Type B pancreatic cell (in vitro differentiated cells): ENCODE measurements around the gene SIRT4. TPM values are rescaled to one million over a fixed set of nuclear protein-coding genes. Genes with fewer than 3 reads are reported as not detected.
A peak's percentile ranks its signal among the peaks of the same experiment; 100 is the strongest.

Source experiments
- DNase-seq: peaks from one replicate; pipeline ENCODE4 v3.0.0; 2021; ENCODE audit warnings: mixed read lengths; ENCODE audit not compliant: unreplicated experiment; ENCODE audit errors: extremely low spot score
- H3K27ac Mint-ChIP-seq: 2 replicates; pipeline ENCODE4 v1.8.0; 2021; ENCODE audit warnings: mild to moderate bottlenecking, mixed read lengths
- H3K27me3 Mint-ChIP-seq: 2 replicates; pipeline ENCODE4 v1.8.0; 2021; ENCODE audit warnings: mixed read lengths
- H3K36me3 Mint-ChIP-seq: 2 replicates; pipeline ENCODE4 v1.8.0; 2021; ENCODE audit warnings: mixed read lengths
- H3K4me1 Mint-ChIP-seq: one replicate; pipeline ENCODE4 v1.8.0; 2021; ENCODE audit warnings: mixed read lengths; ENCODE audit not compliant: unreplicated experiment
- H3K4me3 Mint-ChIP-seq: 2 replicates; pipeline ENCODE4 v1.8.0; 2021; ENCODE audit warnings: mild to moderate bottlenecking, mixed read lengths
- H3K9me3 Mint-ChIP-seq: 2 replicates; pipeline ENCODE4 v1.8.0; 2021; ENCODE audit warnings: mixed read lengths
- CTCF ChIP-seq: fragments of 200-600 bp; sonication (generic); conservative IDR thresholded peaks from 2 replicates; pipeline ENCODE4 v1.5.0; 2021; ENCODE audit warnings: antibody characterized with exemption, mild to moderate bottlenecking
- total RNA-seq: library from RNA; stranded (reverse); gene quantifications from 2 replicates; pipeline ENCODE4 v1.2.1, GENCODE V29; 2021; ENCODE audit warnings: low replicate concordance

SIRT4 gene
- total RNA-seq, 1 donor from 2014 or later = 2.0 TPM

GRCh38 chr12:120316798-120317223 lies 14.7 kb downstream of the SIRT4 start:
- Mint-ChIP-seq H3K36me3 (no peaks in the 10 kb centered on the region), H3K4me3 (peak overlapping the region; percentile 88), H3K4me1 (peaks cover 16% of the 10 kb centered on the region), H3K27me3 (no peaks in the 10 kb centered on the region), H3K27ac (peak overlapping the region; percentile 79), H3K9me3 (no peaks in the 10 kb centered on the region)
- no peak for DNase-seq
- TF ChIP-seq CTCF = no peak

- DNase-seq = peak; percentile 99
- peak overlapping the region; percentile 88 for H3K4me3 Mint-ChIP-seq
- H3K9me3 Mint-ChIP-seq = no peaks in the 10 kb centered on the region
- H3K27me3 Mint-ChIP-seq = no peaks in the 10 kb centered on the region
- no peaks in the 10 kb centered on the region for H3K36me3 Mint-ChIP-seq
- peak; percentile 76 for TF ChIP-seq CTCF
- H3K27ac Mint-ChIP-seq = peak overlapping the region; percentile 79
- H3K4me1 Mint-ChIP-seq = peaks cover 16% of the 10 kb centered on the region
Measured at GRCh38 chr12:120317224-120318105, 15.3 kb downstream of the SIRT4 start.

GRCh38 chr12:120321382-120322202 lies 19.5 kb downstream of the SIRT4 start:
- peak overlapping the region; percentile 47 for H3K4me3 Mint-ChIP-seq
- DNase-seq = no peak

GRCh38 chr12:120323772-120324171 lies 21.7 kb downstream of the SIRT4 start:
- Mint-ChIP-seq H3K4me1 (peaks cover 10% of the 10 kb centered on the region), H3K9me3 (no peaks in the 10 kb centered on the region), H3K27ac (no peak overlapping the region), H3K27me3 (peaks cover 11% of the 10 kb centered on the region), H3K4me3 (no peak overlapping the region), H3K36me3 (no peaks in the 10 kb centered on the region)
- DNase-seq = no peak
- TF ChIP-seq CTCF = no peak

More at GRCh38 chr12:120321382-120322202, 19.5 kb downstream of the SIRT4 start:
- TF ChIP-seq CTCF = no peak
- H3K27ac Mint-ChIP-seq = peak overlapping the region; percentile 61
- no peaks in the 10 kb centered on the region for H3K9me3 Mint-ChIP-seq
- peaks cover 21% of the 10 kb centered on the region for H3K4me1 Mint-ChIP-seq
- H3K27me3 Mint-ChIP-seq = peaks cover 8% of the 10 kb centered on the region
- H3K36me3 Mint-ChIP-seq = no peaks in the 10 kb centered on the region

GRCh38 chr12:120324841-120325417 lies 22.8 kb downstream of the SIRT4 start:
- no peak for DNase-seq
- H3K9me3 Mint-ChIP-seq = no peaks in the 10 kb centered on the region
- H3K4me3 Mint-ChIP-seq = no peak overlapping the region
- peak overlapping the region; percentile 55 for H3K27ac Mint-ChIP-seq
- TF ChIP-seq CTCF = no peak
- peaks cover 10% of the 10 kb centered on the region for H3K4me1 Mint-ChIP-seq
- peaks cover 11% of the 10 kb centered on the region for H3K27me3 Mint-ChIP-seq
- H3K36me3 Mint-ChIP-seq = no peaks in the 10 kb centered on the region
